Activated T-cell treated with anti-CD3 and anti-CD28 coated beads, Interleukin-2, amount 50 U/mL, for 1 hour (primary cell): Measurements from ENCODE around the gene DCP2.

Experiments used
- DNase-seq: peaks from one replicate; pipeline ENCODE4 v3.0.0-alpha.2; 2020

DCP2 gene

GRCh38 chr5:113024076-113024697 is 47.6 kb downstream of the DCP2 start:
- no peak for DNase-seq

- DNase-seq: no peak
Measured at GRCh38 chr5:113025596-113025995, 49.0 kb downstream of the DCP2 start.

GRCh38 chr5:113026211-113026610 is 49.6 kb downstream of the DCP2 start:
- no peak for DNase-seq

GRCh38 chr5:113027015-113027414 is 50.4 kb downstream of the DCP2 start:
- no peak for DNase-seq

GRCh38 chr5:113027431-113027830 is 50.8 kb downstream of the DCP2 start:
- DNase-seq: no peak

- no peak for DNase-seq
Measured at GRCh38 chr5:113029614-113030013, 53.0 kb downstream of the DCP2 start.

GRCh38 chr5:113031104-113031503 is 54.5 kb downstream of the DCP2 start:
- DNase-seq: no peak

- DNase-seq: no peak
Measured at GRCh38 chr5:113031557-113031956, 55.0 kb downstream of the DCP2 start.

- DNase-seq: no peak
Measured at GRCh38 chr5:113034182-113034773, 57.7 kb downstream of the DCP2 start.

- no peak for DNase-seq
Measured at GRCh38 chr5:113035096-113035495, 58.5 kb downstream of the DCP2 start.

GRCh38 chr5:113036321-113036720 is 59.7 kb downstream of the DCP2 start:
- DNase-seq: no peak

- no peak for DNase-seq
Measured at GRCh38 chr5:113036826-113037225, 60.2 kb downstream of the DCP2 start.

GRCh38 chr5:113038136-113038535 is 61.5 kb downstream of the DCP2 start:
- DNase-seq: no peak

- no peak for DNase-seq
Measured at GRCh38 chr5:113038714-113039113, 62.1 kb downstream of the DCP2 start.

- no peak for DNase-seq
Measured at GRCh38 chr5:113039229-113039933, 62.8 kb downstream of the DCP2 start.

GRCh38 chr5:113039934-113040285 is 63.3 kb downstream of the DCP2 start:
- no peak for DNase-seq

GRCh38 chr5:113040672-113041260 is 64.2 kb downstream of the DCP2 start:
- DNase-seq: no peak

- DNase-seq: no peak
Measured at GRCh38 chr5:113042491-113043243, 66.1 kb downstream of the DCP2 start.

GRCh38 chr5:113043491-113043931 is 66.9 kb downstream of the DCP2 start:
- peak; percentile 31 for DNase-seq

- no peak for DNase-seq
Measured at GRCh38 chr5:113044776-113045465, 68.3 kb downstream of the DCP2 start.

- DNase-seq: no peak
Measured at GRCh38 chr5:113047234-113047633, 70.6 kb downstream of the DCP2 start.
